ENCODE data around the gene VRK1.

GRCh38 chr14:96796851-96797581 is at the start of gene VRK1:
- TF ChIP-seq CTCF (IDR thresholded peaks at IDR 0.05) (no peak), EZH2 (IDR thresholded peaks at IDR 0.05; ENCODE audit: borderline replicate concordance, insufficient read depth, low read depth, low read length, poor library complexity, severe bottlenecking) (no peak)
